GM19239 (cell line): Measurements from ENCODE around the gene CSN3.

Experiments used
- DNase-seq: peaks from one replicate; pipeline ENCODE4 v3.0.0; 2011; ENCODE audit warnings: low spot score; ENCODE audit not compliant: insufficient read length
- FAIRE-seq: peaks from 2 replicates; lab custom pipeline; 2011; peaks lifted over from hg19 to GRCh38; lab: Jason Lieb, UNC

CSN3 gene

GRCh38 chr4:70288651-70289050 is 46.3 kb downstream of the CSN3 start:
- FAIRE-seq, result no peak
- DNase-seq, result no peak

GRCh38 chr4:70291341-70291740 is 48.9 kb downstream of the CSN3 start:
- DNase-seq (no peak), FAIRE-seq (no peak)

GRCh38 chr4:70297576-70297975 is 55.2 kb downstream of the CSN3 start:
- FAIRE-seq, result no peak
- DNase-seq, result no peak

GRCh38 chr4:70298051-70298450 is 55.7 kb downstream of the CSN3 start:
- no peak for FAIRE-seq
- DNase-seq, result no peak

- no peak for FAIRE-seq
- no peak for DNase-seq
Observed at GRCh38 chr4:70299643-70300042, 57.2 kb downstream of the CSN3 start.

GRCh38 chr4:70300215-70300614 is 57.8 kb downstream of the CSN3 start:
- FAIRE-seq, result no peak
- DNase-seq, result no peak
